Spleen (tissue), 11 donors: ENCODE results near the gene HTR3D. TPM values are rescaled to one million over a fixed set of nuclear protein-coding genes. Genes with fewer than 3 reads are reported as not detected.

Experiments used
- DNase-seq: peaks from one replicate; pipeline ENCODE4 v3.0.0-alpha.2; 2020
- H3K27ac ChIP-seq, 8 donors: fragments of 200-600 bp; sonication (generic) in 7 of 8; 1 replicate in 4 of 8; 2 replicates in 4 of 8; pipeline versions ENCODE4 v1.5.0 to v1.8.0; 2016 to 2021; ENCODE audit warnings: inconsistent platforms in 4 of 8, mild to moderate bottlenecking in 4 of 8, moderate library complexity in 1 of 8
- H3K27me3 ChIP-seq, 7 donors: fragments of 200-600 bp; sonication (generic) in 6 of 7; replicated peaks in 1 of 7; 1 replicate in 4 of 7; 2 replicates in 3 of 7; pipeline versions ENCODE4 v1.5.0 to v1.8.0; 2016 to 2021; ENCODE audit warnings: inconsistent platforms in 3 of 7, mild to moderate bottlenecking in 1 of 7
- H3K36me3 ChIP-seq, 6 donors: fragments of 200-600 bp; sonication (generic) in 5 of 6; 1 replicate in 4 of 6; 2 replicates in 2 of 6; pipeline versions ENCODE4 v1.5.0 to v1.8.0; 2016 to 2021; ENCODE audit warnings: inconsistent platforms in 2 of 6
- H3K4me1 ChIP-seq, 6 donors: fragments of 200-600 bp; sonication (generic) in 5 of 6; 1 replicate in 3 of 6; 2 replicates in 3 of 6; pipeline versions ENCODE4 v1.5.0 to v1.8.0; 2016 to 2021; ENCODE audit warnings: inconsistent platforms in 3 of 6
- H3K4me3 ChIP-seq, 8 donors: fragments of 200-600 bp; sonication (generic) in 7 of 8; 1 replicate in 4 of 8; 2 replicates in 4 of 8; pipeline versions ENCODE4 v1.5.0 to v1.8.0; 2016 to 2021; ENCODE audit warnings: inconsistent platforms in 4 of 8, mild to moderate bottlenecking in 4 of 8, moderate library complexity in 2 of 8
- H3K9me3 ChIP-seq, 8 donors: fragments of 200-600 bp; sonication (generic) in 7 of 8; 1 replicate in 4 of 8; 2 replicates in 4 of 8; pipeline versions ENCODE4 v1.5.0 to v1.8.0; 2016 to 2021; ENCODE audit warnings: inconsistent platforms in 4 of 8
- CTCF ChIP-seq, 11 experiments: fragments of 200-600 bp in 7 of 11; fragments of 450-650 bp in 4 of 11; sonication (generic) in 4 of 11; IDR thresholded peaks in 8 of 11; conservative IDR thresholded peaks in 3 of 11; 1 replicate in 7 of 11; 2 replicates in 4 of 11; pipeline versions ENCODE4 v1.4.0 to v1.8.0; 2016 to 2021; ENCODE audit warnings: antibody characterized with exemption in 11 of 11, inconsistent platforms in 4 of 11, mild to moderate bottlenecking in 1 of 11
- POLR2A ChIP-seq, 3 donors: fragments of 450-650 bp; IDR thresholded peaks; one replicate each; pipeline ENCODE4 v1.5.1; 2017; ENCODE audit warnings: antibody characterized with exemption in 3 of 3, mild to moderate bottlenecking in 1 of 3
- POLR2AphosphoS5 ChIP-seq, 3 donors: sonication (generic); formaldehyde crosslinking; IDR thresholded peaks; one replicate each; pipeline ENCODE4 v1.5.1; 2017; ENCODE audit warnings: antibody characterized with exemption in 3 of 3
- WGBS, 5 donors: extraction: QIAGEN DNeasy Blood & Tissue Kit in 3 of 5; methylation state at CpG; one replicate each; pipeline versions ENCODE4 v1.1.5 to v1.1.7; 2013 to 2018; 5-methylcytosine and 5-hydroxymethylcytosine counted together
- intact Hi-C: fragments of 100-400 bp; cut with DNase I; formaldehyde crosslinking; loops from one replicate; pipeline ENCODE4 v1.15.0; 2023; ENCODE audit warnings: low total_unique reads
- polyA plus RNA-seq, 3 donors: library from polyadenylated mRNA; stranded (reverse); fragments of 200-250 nt; gene quantifications; one replicate each; pipeline ENCODE4 v1.2.1, GENCODE V29; 2013
- total RNA-seq, 7 donors: library from RNA; depleted of rRNA in 3 of 7; stranded (reverse); fragments of >200 nt in 3 of 7; fragmentation: NEBNext Ultra II Directional in 4 of 7; extraction: Animal tissue kit (Norgen Biotek cat#: 25700) in 4 of 7; gene quantifications; one replicate each; pipeline versions ENCODE4 v1.1.0 to v1.2.1, GENCODE V29; 2016 to 2021
- donor health status: healthy with polysubstance abuse.
- donor health status: DM: no; HTN: no; CAD: no; lungs with moderate emphysema.
- donor health status: DM: no; HTN: no; CAD: no.
- donor health status: Bipolar disorder and iron deficiency.
- donor health status: healthy.
- donor health status: DM: no; HTN: no; CAD: no.
- donor health status: DM: yes; HTN: yes; CAD: no.

Gene HTR3D
- total and polyA plus RNA-seq, 10 donors: not detected

GRCh38 chr3:184039414-184039813 lies 7.9 kb downstream of the HTR3D start:
- no peaks in the 10 kb centered on the region for H3K4me1 ChIP-seq
- intact Hi-C loops: no loop called here
- no peak for DNase-seq
- no peak overlapping the region for H3K27ac ChIP-seq
- no peaks in the 10 kb centered on the region for H3K27me3 ChIP-seq
- H3K4me3 ChIP-seq: no peak overlapping the region
- H3K36me3 ChIP-seq: no peaks in the 10 kb centered on the region
- 68 to 85% (median 76%) methylated on average over 5 of the region's 5 CpGs for WGBS, 5 donors
- H3K9me3 ChIP-seq: no peaks in the 10 kb centered on the region
- TF ChIP-seq CTCF (IDR thresholded peaks at IDR 0.05 in 8 of 11, conservative IDR thresholded peaks at IDR 0.05 in 3 of 11) (no peak), POLR2AphosphoS5 (IDR thresholded peaks at IDR 0.05) (no peak), POLR2A (IDR thresholded peaks at IDR 0.05) (no peak)

- Histone ChIP-seq H3K4me1 (no peaks in the 10 kb centered on the region), H3K27me3 (no peaks in the 10 kb centered on the region), H3K4me3 (no peak overlapping the region), H3K36me3 (no peaks in the 10 kb centered on the region), H3K9me3 (no peaks in the 10 kb centered on the region), H3K27ac (no peak overlapping the region)
- intact Hi-C loops: no loop called here
- TF ChIP-seq POLR2AphosphoS5 (IDR thresholded peaks at IDR 0.05) (no peak), CTCF (IDR thresholded peaks at IDR 0.05 in 8 of 11, conservative IDR thresholded peaks at IDR 0.05 in 3 of 11) (peak in 1 of 11 experiments; percentile 12), POLR2A (IDR thresholded peaks at IDR 0.05) (no peak)
- DNase-seq: no peak
- WGBS, 5 donors: 40 to 67% (median 60%) methylated on average over 3 of the region's 3 CpGs
Measured at GRCh38 chr3:184040010-184040409, 8.5 kb downstream of the HTR3D start.

GRCh38 chr3:184042617-184043016 lies 11.1 kb downstream of the HTR3D start:
- DNase-seq: no peak
- no peak for TF ChIP-seq CTCF (IDR thresholded peaks at IDR 0.05 in 8 of 11, conservative IDR thresholded peaks at IDR 0.05 in 3 of 11)
- TF ChIP-seq POLR2AphosphoS5 (IDR thresholded peaks at IDR 0.05): no peak
- TF ChIP-seq POLR2A (IDR thresholded peaks at IDR 0.05): no peak
- no peaks in the 10 kb centered on the region for H3K27me3 ChIP-seq
- H3K4me1 ChIP-seq: no peaks in the 10 kb centered on the region
- no peaks in the 10 kb centered on the region for H3K36me3 ChIP-seq
- H3K27ac ChIP-seq: no peak overlapping the region
- H3K9me3 ChIP-seq: no peaks in the 10 kb centered on the region
- WGBS, 5 donors: 84 to 100% (median 88%) methylated on average over 1 of the region's 1 CpG
- intact Hi-C loops: no loop called here
- H3K4me3 ChIP-seq: no peak overlapping the region

- Histone ChIP-seq H3K27ac (no peak overlapping the region), H3K4me1 (no peaks in the 10 kb centered on the region), H3K9me3 (no peaks in the 10 kb centered on the region), H3K36me3 (no peaks in the 10 kb centered on the region), H3K4me3 (no peak overlapping the region), H3K27me3 (no peaks in the 10 kb centered on the region)
- DNase-seq: no peak
- TF ChIP-seq POLR2AphosphoS5 (IDR thresholded peaks at IDR 0.05) (no peak), CTCF (IDR thresholded peaks at IDR 0.05 in 8 of 11, conservative IDR thresholded peaks at IDR 0.05 in 3 of 11) (no peak), POLR2A (IDR thresholded peaks at IDR 0.05) (no peak)
- intact Hi-C loops: no loop called here
- WGBS, 5 donors: 83 to 98% (median 96%) methylated on average over 5 of the region's 5 CpGs
Measured at GRCh38 chr3:184045995-184046394, 14.5 kb downstream of the HTR3D start.
